PC-9 (cell line): ENCODE measurements around the gene USH1G.

Source experiments
- EZH2 ChIP-seq: fragments of 200-600 bp; sonication (generic); IDR thresholded peaks from 2 replicates; pipeline ENCODE4 v1.8.0; 2017; ENCODE audit warnings: antibody characterized with exemption, low read depth
- TF ChIP-seq, protein P1 (sequence below): fragments of 200-600 bp; sonication (generic); conservative IDR thresholded peaks from 2 replicates; pipeline ENCODE4 v1.6.1; 2017; ENCODE audit warnings: mixed run types, antibody characterized with exemption, mild to moderate bottlenecking, moderate library complexity

DNA sequence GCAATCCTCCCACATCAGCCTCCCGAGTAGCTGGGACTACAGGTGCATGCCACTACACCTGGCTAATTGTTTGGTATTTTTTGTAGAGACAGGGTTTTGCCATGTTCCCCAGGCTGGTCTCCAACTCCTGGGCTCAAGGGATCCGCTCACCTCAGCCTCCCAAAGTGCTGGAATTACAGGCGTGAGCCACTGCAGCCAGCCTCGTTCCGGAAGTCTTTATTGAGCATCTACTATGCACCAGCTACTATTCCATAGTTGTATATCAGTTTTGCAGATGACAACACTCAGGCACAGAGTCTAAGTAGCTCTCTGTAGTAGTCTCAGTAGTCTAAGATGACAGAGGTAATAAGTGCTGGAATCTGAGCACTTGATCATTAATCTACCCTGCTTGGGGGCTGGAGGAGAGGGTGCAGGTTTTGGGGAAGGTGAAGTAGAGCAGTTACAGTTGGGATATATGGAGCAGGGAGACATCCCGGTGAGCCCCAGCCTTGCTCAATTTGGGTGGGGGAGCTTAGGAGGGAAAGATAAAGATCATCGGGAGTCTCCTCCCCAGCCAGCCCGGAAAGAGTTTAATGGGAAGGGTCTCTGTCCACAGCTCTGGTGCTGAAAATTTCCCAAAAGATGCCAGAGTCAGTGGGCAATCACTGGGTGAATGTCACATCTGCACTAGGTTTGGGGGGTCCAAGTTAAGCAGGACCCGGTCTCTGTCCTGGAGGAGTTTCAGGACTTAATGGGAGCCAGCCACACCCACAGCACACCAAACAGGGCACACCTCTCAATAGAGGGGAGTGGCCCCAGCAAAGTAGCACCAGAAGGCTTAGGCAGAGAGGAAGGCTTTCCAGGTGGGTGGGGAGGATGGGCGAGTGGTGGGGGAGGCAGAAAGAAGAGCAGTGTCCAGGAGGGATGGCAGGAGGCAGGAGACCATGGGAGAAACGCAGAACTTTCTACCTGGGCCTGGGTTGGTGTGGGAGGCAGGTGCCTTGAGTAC is 14.3 kb upstream of the USH1G start:
- TF ChIP-seq, protein P1, sequence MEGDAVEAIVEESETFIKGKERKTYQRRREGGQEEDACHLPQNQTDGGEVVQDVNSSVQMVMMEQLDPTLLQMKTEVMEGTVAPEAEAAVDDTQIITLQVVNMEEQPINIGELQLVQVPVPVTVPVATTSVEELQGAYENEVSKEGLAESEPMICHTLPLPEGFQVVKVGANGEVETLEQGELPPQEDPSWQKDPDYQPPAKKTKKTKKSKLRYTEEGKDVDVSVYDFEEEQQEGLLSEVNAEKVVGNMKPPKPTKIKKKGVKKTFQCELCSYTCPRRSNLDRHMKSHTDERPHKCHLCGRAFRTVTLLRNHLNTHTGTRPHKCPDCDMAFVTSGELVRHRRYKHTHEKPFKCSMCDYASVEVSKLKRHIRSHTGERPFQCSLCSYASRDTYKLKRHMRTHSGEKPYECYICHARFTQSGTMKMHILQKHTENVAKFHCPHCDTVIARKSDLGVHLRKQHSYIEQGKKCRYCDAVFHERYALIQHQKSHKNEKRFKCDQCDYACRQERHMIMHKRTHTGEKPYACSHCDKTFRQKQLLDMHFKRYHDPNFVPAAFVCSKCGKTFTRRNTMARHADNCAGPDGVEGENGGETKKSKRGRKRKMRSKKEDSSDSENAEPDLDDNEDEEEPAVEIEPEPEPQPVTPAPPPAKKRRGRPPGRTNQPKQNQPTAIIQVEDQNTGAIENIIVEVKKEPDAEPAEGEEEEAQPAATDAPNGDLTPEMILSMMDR = no peak
- no peak for TF ChIP-seq EZH2
